GM21717 (cell line): ENCODE results near the gene DGKH.

Experiments used
- ATAC-seq: cut with Tn5 transposase; IDR thresholded peaks from one replicate; pipeline ENCODE4 v1.9.1; 2021; ENCODE audit warnings: mild to moderate bottlenecking, moderate library complexity; ENCODE audit not compliant: unreplicated experiment

Gene DGKH

GRCh38 chr13:42048342-42048683 lies at the start of gene DGKH:
DGKH (plus strand) TSS chr13:42048648; CDS start chr13:42048774, 126 bp downstream.
- ATAC-seq: peak; percentile 30

GRCh38 chr13:42000846-42001245 lies 47.6 kb upstream of the DGKH start:
- ATAC-seq: no peak

- ATAC-seq: no peak
Measured at GRCh38 chr13:42001580-42001979, 46.9 kb upstream of the DGKH start.

GRCh38 chr13:42002066-42002465 lies 46.4 kb upstream of the DGKH start:
- no peak for ATAC-seq

- ATAC-seq: no peak
Measured at GRCh38 chr13:42007844-42008243, 40.6 kb upstream of the DGKH start.

GRCh38 chr13:42009057-42009456 lies 39.4 kb upstream of the DGKH start:
- no peak for ATAC-seq

- no peak for ATAC-seq
Measured at GRCh38 chr13:42011601-42012350, 36.7 kb upstream of the DGKH start.

- ATAC-seq: no peak
Measured at GRCh38 chr13:42014119-42014518, 34.3 kb upstream of the DGKH start.

- ATAC-seq: no peak
Measured at GRCh38 chr13:42017264-42017663, 31.2 kb upstream of the DGKH start.

GRCh38 chr13:42021851-42022250 lies 26.6 kb upstream of the DGKH start:
- no peak for ATAC-seq

- ATAC-seq: no peak
Measured at GRCh38 chr13:42022336-42022735, 26.1 kb upstream of the DGKH start.

- no peak for ATAC-seq
Measured at GRCh38 chr13:42022796-42023493, 25.5 kb upstream of the DGKH start.

- ATAC-seq: no peak
Measured at GRCh38 chr13:42027286-42027685, 21.2 kb upstream of the DGKH start.

- no peak for ATAC-seq
Measured at GRCh38 chr13:42028113-42028799, 20.2 kb upstream of the DGKH start.

GRCh38 chr13:42035905-42036521 lies 12.4 kb upstream of the DGKH start:
- no peak for ATAC-seq

GRCh38 chr13:42036711-42037110 lies 11.7 kb upstream of the DGKH start:
- ATAC-seq: no peak

- ATAC-seq: no peak
Measured at GRCh38 chr13:42038661-42039456, 9.6 kb upstream of the DGKH start.

- ATAC-seq: no peak
Measured at GRCh38 chr13:42039457-42039945, 8.9 kb upstream of the DGKH start.

GRCh38 chr13:42039946-42040729 lies 8.3 kb upstream of the DGKH start:
- peak; percentile 63 for ATAC-seq

- no peak for ATAC-seq
Measured at GRCh38 chr13:42040730-42041010, 7.8 kb upstream of the DGKH start.
